Measurements from ENCODE around the gene TRABD.

Gene TRABD

DNA sequence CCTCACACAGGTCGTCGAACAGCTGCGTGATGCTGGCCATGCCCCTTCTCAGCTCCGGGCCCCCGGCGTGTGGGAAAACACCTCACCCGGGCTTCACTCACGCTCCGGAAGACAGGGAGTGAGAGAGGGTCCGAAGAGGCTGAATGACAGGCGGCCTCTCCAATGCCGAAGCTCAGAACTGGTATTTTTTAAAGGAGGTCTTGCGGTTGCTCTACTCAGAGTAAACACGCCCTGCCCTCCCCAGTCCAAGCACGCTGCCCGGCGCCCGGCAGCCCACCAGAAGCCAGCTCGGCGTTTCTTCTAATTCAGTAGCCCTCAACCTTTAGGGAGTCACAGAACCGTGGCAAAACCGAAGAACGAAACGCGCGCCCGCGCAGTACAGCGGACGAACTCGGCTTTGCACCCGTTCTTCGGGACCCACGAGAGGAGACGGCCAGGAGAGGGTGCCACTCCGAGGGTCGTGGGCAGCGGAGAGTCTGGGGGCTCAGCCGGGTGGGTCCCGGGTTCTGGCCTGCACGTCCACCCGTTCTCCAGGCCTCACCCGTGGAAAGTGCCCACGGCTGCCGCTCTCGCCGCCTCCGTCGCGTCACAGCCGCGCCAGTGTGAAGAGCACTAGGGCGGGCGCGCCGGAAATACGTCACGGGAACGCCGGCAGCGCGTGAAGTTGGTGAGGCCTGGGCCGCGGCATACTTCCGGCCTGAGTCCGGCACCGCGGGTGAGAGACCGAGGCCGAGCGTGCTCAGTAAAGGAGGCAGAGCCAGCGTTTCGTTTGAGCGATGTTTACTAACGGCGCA, 58.9 kb downstream of the TRABD start, which contains the start of gene TUBGCP6:
Gene TUBGCP6, minus strand, starts transcription at position 604 of the 794 bp plus-strand sequence. Its CDS starts 564 bp downstream, at position 40.
- peak; percentile 94 for DNase-seq (ENCODE audit: low spot score)

DNA sequence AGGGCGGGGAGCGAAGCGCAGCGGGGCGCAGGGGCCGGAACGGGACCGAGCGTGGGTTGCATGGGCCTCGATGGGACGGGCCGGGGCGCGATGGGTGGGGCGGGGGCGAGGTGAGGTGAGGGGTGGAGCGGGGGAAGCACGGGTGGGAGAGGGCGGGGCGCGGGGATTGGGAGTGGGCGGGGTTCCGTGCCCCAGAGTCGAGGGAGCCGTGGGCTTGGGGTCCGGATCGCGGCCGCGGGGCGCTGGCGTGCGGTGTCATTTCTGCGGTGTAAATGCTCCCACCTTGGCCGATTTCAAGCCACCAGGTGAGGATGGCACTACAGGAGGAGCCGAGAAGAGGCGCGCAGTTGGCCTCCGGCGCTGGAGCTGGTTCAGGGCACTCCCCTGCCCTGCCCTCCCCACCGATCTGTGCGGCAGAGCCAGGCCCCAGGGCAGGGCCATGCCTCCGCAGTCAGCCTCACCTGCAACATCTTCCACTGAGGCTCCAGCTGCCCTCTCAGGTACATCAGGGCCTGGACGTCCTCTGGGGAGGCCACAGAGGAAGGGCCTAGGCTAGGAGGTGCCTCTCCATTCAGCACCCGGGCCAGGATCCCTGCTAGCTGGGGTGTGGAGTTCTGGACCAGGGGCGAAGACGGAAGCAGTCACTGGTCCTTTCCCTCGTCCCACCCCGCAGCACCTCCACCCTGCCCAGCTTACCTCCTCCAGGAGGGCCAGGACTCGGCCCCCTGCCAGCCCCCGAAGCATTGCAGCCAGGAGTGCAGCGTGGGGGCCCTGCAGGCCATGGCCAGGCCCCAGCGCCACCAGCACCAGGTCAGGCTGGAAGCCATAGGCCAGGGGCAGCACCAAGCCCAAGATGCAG, 59.7 kb downstream of the TRABD start:
- DNase-seq (ENCODE audit: low spot score): no peak

DNA sequence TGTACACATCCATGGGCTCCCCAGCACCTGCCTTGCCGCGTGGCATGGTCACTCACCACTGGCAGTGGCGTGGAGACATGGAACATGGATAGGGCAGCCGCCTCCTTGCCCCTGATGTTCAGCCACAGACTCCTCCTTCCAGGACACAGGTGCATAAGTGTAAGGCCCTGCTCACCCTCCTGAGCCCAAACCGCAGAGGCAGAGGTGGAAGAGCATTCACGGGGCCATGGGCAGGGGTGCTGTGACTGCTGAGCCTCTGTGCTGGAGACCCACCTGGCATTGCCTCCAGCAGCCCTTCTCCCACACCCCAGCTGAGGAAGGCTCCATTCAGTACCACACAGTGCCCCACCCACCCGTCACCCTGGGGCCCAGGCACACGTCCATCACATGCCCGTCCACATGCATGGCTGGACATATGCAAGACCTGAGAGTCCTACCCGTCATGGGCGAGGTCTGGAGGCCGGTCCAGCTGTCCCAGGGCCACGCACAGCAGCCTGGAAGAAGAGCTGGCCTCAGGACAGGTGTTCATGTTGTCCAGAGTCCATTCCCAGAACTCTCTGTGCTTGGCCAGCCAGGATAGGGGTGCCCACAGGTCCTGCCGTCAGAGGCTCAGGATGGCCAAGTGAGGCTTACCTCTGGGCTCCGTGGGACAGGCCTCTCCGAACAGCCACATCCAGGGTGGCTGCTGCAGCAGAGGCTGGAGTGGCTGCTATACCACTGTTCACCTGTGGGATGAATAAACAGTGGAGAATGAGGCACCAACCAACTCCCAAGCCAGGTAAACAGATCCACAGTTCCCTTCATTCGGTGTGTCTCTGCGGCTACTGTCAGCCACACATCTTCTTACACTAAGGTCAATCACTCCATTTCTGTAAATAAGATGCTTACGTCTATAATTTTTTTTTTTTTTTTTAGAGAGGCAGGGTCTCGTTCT, 60.8 kb downstream of the TRABD start:
- DNase-seq (ENCODE audit: low spot score): no peak

DNA sequence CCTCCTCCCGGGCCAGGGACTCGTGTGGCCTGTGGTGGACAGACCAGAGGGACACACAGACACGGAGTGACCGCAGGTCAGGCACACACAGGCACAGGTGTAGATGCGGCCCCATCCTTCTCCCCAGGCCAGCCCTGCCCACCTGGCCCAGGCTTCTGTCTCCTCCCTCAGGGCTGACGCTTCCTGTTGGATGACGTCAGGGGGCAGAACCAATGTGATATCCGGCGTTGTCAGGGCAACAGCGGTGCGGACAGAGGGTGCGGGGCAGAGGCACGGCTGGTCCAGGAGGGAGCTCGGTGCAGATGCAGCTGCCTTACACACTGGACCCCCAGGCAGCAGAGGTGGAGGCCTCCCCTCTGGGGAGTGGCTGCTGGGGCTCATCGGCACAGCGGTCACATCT, 62.0 kb downstream of the TRABD start:
- DNase-seq (ENCODE audit: low spot score): no peak

DNA sequence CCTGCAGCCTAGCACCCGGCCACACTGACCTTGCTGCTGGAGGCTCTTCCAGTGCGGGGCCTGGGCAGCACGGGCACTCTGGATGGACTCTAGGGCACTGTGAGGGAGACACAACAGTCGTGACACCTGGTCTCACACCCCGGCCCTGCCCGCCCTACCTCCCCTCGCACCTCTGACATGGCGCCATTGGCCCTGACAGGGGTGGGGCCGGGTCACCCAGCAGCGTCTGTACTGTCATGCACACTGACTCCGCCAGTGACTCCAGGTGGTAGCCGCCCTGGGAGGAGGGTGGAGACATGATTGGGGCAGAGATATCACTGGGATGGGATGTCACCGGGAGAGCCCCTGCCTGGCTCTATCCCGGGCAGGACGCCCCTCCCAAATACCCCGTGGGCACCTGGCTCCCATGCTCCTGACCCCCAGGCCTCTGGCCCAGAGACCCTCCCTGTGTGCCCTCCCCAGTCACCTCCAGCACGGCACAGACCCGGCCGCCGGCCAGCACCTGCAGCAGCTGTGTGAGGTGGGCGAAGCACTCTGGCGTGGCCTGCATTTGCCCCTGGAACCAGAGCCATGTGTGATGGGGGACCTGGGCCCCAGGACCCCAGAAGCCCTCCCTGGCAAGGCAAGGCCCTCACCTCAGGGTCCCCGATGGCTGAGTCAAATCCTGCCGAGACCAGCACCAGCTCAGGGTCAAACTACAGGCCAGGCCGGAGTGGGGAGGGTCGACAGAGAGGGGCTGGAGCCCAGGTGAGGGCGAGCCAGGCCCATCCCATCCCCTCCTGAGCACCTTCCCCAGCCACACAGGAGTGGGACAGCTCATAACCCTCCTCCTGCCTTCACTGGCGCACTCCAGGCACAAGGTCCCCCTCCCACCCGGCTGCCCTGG, 62.7 kb downstream of the TRABD start:
- no peak for DNase-seq (ENCODE audit: low spot score)

Data from RKO (cell line).